ENCODE measurements around the gene TMEM223. TPM values are rescaled to one million over a fixed set of nuclear protein-coding genes. Genes with fewer than 3 reads are reported as not detected.
"Not testable (repeated sequence)": the region's sequence is repeated elsewhere in the genome, so short reads cannot be mapped to it uniquely, and the experiment has no call there.

The TMEM223 gene
- total RNA-seq, 1 donor: 14.7 TPM

GRCh38 chr11:62752994-62753735, 38.6 kb downstream of the TMEM223 start:
- TF ChIP-seq, protein P1, sequence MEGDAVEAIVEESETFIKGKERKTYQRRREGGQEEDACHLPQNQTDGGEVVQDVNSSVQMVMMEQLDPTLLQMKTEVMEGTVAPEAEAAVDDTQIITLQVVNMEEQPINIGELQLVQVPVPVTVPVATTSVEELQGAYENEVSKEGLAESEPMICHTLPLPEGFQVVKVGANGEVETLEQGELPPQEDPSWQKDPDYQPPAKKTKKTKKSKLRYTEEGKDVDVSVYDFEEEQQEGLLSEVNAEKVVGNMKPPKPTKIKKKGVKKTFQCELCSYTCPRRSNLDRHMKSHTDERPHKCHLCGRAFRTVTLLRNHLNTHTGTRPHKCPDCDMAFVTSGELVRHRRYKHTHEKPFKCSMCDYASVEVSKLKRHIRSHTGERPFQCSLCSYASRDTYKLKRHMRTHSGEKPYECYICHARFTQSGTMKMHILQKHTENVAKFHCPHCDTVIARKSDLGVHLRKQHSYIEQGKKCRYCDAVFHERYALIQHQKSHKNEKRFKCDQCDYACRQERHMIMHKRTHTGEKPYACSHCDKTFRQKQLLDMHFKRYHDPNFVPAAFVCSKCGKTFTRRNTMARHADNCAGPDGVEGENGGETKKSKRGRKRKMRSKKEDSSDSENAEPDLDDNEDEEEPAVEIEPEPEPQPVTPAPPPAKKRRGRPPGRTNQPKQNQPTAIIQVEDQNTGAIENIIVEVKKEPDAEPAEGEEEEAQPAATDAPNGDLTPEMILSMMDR (IDR thresholded peaks at IDR 0.05; ENCODE audit: insufficient read depth, low read depth, low read length): no peak
- DNase-seq (ENCODE audit: low read depth): no peak
- peak overlapping the region; percentile 97 for H3K4me3 ChIP-seq (ENCODE audit: low read depth, low read length)

DNA sequence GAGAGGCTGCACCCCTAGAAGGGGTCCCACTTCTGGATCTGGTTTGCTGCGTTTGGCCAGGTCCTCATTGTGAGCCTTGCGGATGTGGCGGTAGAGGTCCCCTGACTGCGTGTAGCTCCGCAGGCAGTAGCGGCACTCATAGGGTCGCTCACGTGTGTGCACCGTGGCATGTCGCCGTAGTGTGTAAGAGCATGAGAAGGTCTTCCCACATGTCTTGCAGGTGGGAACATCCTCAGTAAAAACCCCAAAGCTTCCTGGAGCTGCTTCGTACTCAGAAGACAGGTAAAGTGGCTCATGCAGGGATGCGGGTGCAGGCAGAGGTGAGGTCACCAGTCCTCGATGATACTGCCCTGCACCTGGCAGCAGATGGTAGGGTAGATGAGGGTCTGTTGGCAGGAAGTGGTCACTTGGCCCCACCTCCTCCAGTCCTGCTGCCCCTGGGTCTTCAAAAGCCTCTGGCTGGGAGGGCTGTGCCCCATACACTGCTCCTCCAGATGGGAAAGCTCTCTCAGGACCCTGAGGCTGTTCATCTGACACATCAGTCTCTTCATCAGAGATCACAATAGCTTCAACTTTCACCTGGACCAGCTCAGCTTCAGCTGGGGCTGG, 39.5 kb downstream of the TMEM223 start:
- no peak overlapping the region for H3K4me3 ChIP-seq (ENCODE audit: low read depth, low read length)
- no peak for DNase-seq (ENCODE audit: low read depth)
- TF ChIP-seq, protein P1 (IDR thresholded peaks at IDR 0.05; ENCODE audit: insufficient read depth, low read depth, low read length): no peak

DNA sequence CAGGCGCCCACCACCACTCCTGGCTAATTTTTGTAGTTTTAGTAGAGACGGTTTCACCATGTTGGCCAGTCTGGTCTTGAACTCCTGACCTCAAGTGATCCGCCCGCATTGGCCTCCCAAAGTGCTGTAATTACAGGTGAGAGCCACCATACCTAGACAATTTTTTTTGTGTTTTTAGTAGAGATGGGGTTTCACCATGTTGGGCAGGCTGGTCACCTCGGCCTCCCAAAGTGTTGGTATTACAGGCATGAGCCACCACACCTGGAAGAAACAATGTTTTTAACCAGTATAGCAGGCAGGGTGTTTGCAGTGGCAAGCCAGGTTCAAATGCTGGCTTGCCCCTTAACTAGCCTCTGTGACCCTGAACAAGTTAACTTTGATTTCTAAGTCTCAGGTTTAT, 41.9 kb downstream of the TMEM223 start:
- not testable (repeated sequence) for H3K4me3 ChIP-seq (ENCODE audit: low read depth, low read length); DNase-seq (ENCODE audit: low read depth)

DNA sequence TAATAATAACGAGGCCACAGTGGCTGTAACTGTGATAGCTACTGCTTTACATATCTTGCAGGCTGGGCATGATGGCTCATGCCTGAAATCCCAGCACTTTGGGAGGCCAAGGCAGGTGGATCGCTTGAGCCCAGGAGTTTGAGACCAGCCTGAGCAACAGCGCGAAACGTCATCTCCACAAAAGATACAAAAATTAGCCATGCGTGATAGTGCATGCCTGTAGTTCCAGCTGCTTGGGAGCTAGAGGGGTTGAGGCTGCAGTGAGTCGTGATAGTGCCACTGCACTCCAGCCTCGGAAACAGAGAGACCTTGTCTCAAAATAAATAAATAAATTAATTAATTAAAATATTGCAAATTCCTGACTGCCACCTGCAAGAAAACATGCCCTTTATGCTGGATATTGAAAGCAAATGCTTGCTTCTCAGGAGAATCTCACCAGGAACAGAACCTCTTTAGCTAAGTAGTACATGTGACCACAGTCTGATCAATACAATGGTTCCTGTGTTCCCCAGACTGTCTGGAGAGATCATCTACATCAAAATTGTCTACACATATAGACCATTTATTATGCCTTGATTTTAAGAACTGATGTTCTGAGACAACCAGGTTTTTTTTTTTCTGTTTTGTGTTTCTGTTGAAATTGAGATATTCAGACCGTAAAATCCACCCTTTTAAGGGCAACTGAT, 44.2 kb downstream of the TMEM223 start:
- H3K4me3 ChIP-seq (ENCODE audit: low read depth, low read length): no peak overlapping the region
- no peak for DNase-seq (ENCODE audit: low read depth)
- TF ChIP-seq, protein P1 (IDR thresholded peaks at IDR 0.05; ENCODE audit: insufficient read depth, low read depth, low read length): no peak

Small RNA genes within 50 kb of the gene (small RNA-seq; reads per million reads assigned to genes)
- gene MIR6514: 0.94 reads per million, percentile 7 among the genes with 10 or more reads in this experiment
- not detected for gene RNU6-118P

Other genes with a start within 250 kb of the TMEM223 start
- 474 and 514 TPM in 2 replicates for gene AHNAK, start 245.2 kb downstream of the TMEM223 start, total RNA-seq
- gene EEF1G, start 218.1 kb downstream of the TMEM223 start, total RNA-seq: 876 and 1,014 TPM in 2 replicates
- 4.3 and 5.2 TPM in 2 replicates for gene TUT1, start 200.5 kb downstream of the TMEM223 start, total RNA-seq
- 145 and 197 TPM in 2 replicates for gene MTA2, start 190.1 kb downstream of the TMEM223 start, total RNA-seq
- 15.5 and 21.6 TPM in 2 replicates for gene EML3, start 179.2 kb downstream of the TMEM223 start, total RNA-seq
- 2.9 and 3.0 TPM in 2 replicates for gene ROM1, start 178.7 kb downstream of the TMEM223 start, total RNA-seq
- gene B3GAT3, start 170.0 kb downstream of the TMEM223 start, total RNA-seq: 35.4 and 36.3 TPM in 2 replicates
- 178 and 211 TPM in 2 replicates for gene GANAB, start 145.4 kb downstream of the TMEM223 start, total RNA-seq
- 20.7 and 21.6 TPM in 2 replicates for gene INTS5, start 138.7 kb downstream of the TMEM223 start, total RNA-seq
- gene C11orf98, start 126.8 kb downstream of the TMEM223 start, total RNA-seq: 23.7 and 27.7 TPM in 2 replicates
- gene CSKMT, start 126.7 kb downstream of the TMEM223 start, total RNA-seq: 4.5 and 7.8 TPM in 2 replicates
- 6.5 and 10.0 TPM in 2 replicates for gene UQCC3, start 120.3 kb downstream of the TMEM223 start, total RNA-seq
- 4.3 and 7.4 TPM in 2 replicates for gene LBHD1, start 119.7 kb downstream of the TMEM223 start, total RNA-seq
- 52.7 and 108 TPM in 2 replicates for gene UBXN1, start 112.9 kb downstream of the TMEM223 start, total RNA-seq
- gene LRRN4CL, start 102.5 kb downstream of the TMEM223 start, total RNA-seq: 6.9 and 15.5 TPM in 2 replicates
- 53.5 and 59.3 TPM in 2 replicates for gene BSCL2, start 84.6 kb downstream of the TMEM223 start, total RNA-seq
- not detected in 2 replicates for gene GNG3, start 84.3 kb downstream of the TMEM223 start, total RNA-seq
- gene HNRNPUL2, start 64.5 kb downstream of the TMEM223 start, total RNA-seq: 15.5 and 17.3 TPM in 2 replicates
- gene TTC9C, start 63.5 kb downstream of the TMEM223 start, total RNA-seq: 28.0 and 36.7 TPM in 2 replicates
- 12.9 and 13.4 TPM in 2 replicates for gene ZBTB3, start 37.8 kb downstream of the TMEM223 start, total RNA-seq
- gene POLR2G, start 30.4 kb downstream of the TMEM223 start, total RNA-seq: 45.8 and 55.7 TPM in 2 replicates
- 16.8 and 22.2 TPM in 2 replicates for gene TAF6L, start 20.6 kb downstream of the TMEM223 start, total RNA-seq
- 38.0 and 45.8 TPM in 2 replicates for gene TMEM179B, start 4.6 kb downstream of the TMEM223 start, total RNA-seq
- gene NXF1, start 13.4 kb upstream of the TMEM223 start, total RNA-seq: 28.3 and 33.2 TPM in 2 replicates
- gene STX5, start 40.0 kb upstream of the TMEM223 start, total RNA-seq: 35.1 and 47.5 TPM in 2 replicates
- not detected in 2 replicates for gene TEX54, start 40.8 kb upstream of the TMEM223 start, total RNA-seq
- gene WDR74, start 47.6 kb upstream of the TMEM223 start, total RNA-seq: 36.1 and 39.7 TPM in 2 replicates
- 117 and 190 TPM in 2 replicates for gene SLC3A2, start 88.9 kb upstream of the TMEM223 start, total RNA-seq
- gene CHRM1, start 129.4 kb upstream of the TMEM223 start, total RNA-seq: not detected in 2 replicates
- gene SLC22A6, start 193.0 kb upstream of the TMEM223 start, total RNA-seq: not detected in 2 replicates
- not detected in 2 replicates for gene SLC22A8, start 223.8 kb upstream of the TMEM223 start, total RNA-seq

Measured in fibroblast of villous mesenchyme (primary cell).